Uterus (tissue), 2 donors: Measurements from ENCODE around the gene STARD5.

Experiments used
- POLR2A ChIP-seq, 2 donors: fragments of 450-650 bp; IDR thresholded peaks; one replicate each; pipeline ENCODE4 v1.6.1; 2016; ENCODE audit warnings: antibody characterized with exemption in 2 of 2, mild to moderate bottlenecking in 1 of 2, moderate library complexity in 1 of 2
- TF ChIP-seq, protein P1 (sequence below), 4 experiments: fragments of 200-600 bp in 2 of 4; fragments of 450-650 bp in 2 of 4; sonication (generic) in 2 of 4; IDR thresholded peaks; one replicate each; pipeline ENCODE4 v1.5.1; 2016 to 2019; ENCODE audit warnings: antibody characterized with exemption in 4 of 4, mild to moderate bottlenecking in 2 of 4, moderate library complexity in 1 of 4

DNA sequence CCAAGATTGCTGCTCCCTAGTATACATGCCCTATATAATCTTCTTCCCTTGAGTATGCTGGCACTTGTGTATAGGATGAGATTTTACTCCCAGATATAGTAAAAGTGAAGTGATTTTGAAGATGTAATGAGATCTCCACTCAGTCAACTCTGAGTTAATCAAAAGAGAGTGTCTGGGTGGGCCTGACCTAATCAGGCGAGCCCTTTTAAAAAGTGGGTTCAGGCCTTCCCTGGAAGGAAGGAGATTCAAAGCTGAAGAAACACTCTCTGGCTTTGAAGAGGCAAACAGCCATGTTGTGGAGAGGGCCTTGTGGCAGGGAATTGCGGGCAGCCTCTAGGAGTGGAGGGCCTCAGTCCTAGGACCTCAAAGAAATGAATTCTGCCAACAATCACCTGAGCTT is 5.5 kb upstream of the STARD5 start:
- TF ChIP-seq POLR2A (IDR thresholded peaks at IDR 0.05): no peak
- TF ChIP-seq, protein P1, sequence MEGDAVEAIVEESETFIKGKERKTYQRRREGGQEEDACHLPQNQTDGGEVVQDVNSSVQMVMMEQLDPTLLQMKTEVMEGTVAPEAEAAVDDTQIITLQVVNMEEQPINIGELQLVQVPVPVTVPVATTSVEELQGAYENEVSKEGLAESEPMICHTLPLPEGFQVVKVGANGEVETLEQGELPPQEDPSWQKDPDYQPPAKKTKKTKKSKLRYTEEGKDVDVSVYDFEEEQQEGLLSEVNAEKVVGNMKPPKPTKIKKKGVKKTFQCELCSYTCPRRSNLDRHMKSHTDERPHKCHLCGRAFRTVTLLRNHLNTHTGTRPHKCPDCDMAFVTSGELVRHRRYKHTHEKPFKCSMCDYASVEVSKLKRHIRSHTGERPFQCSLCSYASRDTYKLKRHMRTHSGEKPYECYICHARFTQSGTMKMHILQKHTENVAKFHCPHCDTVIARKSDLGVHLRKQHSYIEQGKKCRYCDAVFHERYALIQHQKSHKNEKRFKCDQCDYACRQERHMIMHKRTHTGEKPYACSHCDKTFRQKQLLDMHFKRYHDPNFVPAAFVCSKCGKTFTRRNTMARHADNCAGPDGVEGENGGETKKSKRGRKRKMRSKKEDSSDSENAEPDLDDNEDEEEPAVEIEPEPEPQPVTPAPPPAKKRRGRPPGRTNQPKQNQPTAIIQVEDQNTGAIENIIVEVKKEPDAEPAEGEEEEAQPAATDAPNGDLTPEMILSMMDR (IDR thresholded peaks at IDR 0.05): no peak
